HG02938 (cell line): ENCODE results near the gene PTPN7.
"Not testable (repeated sequence)": the region's sequence is repeated elsewhere in the genome, so short reads cannot be mapped to it uniquely, and the experiment has no call there.

Experiments used
- ATAC-seq: cut with Tn5 transposase; IDR thresholded peaks from one replicate; pipeline ENCODE4 v1.9.1; 2021; ENCODE audit warnings: mild to moderate bottlenecking, moderate library complexity; ENCODE audit not compliant: unreplicated experiment

The PTPN7 gene

GRCh38 chr1:202111589-202111988, 48.8 kb downstream of the PTPN7 start:
- not testable (repeated sequence) for ATAC-seq

DNA sequence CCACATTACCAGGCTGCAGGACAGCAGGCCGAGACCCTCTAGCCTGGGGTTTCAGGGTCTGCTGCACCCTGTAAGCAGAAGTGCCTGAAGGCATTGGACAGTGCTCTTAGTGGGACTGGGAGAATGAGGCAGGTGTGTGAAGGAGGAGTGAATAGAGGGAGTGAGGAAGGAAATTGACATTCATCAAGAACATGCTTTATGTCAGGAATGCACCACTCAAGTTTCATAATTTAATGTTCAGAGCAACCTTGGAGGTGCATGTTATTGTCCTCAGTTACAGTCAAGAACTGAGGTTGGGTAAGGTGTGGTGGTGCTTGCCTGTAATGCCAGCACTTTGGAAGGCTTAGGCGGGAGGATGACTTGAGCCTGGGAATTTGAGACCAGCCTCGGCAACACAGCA, 49.4 kb downstream of the PTPN7 start:
- ATAC-seq: no peak

- no peak for ATAC-seq
Observed at GRCh38 chr1:202107801-202108731, 52.3 kb downstream of the PTPN7 start.

GRCh38 chr1:202107321-202107761, 53.1 kb downstream of the PTPN7 start:
- no peak for ATAC-seq

- no peak for ATAC-seq
Observed at GRCh38 chr1:202106340-202107254, 53.8 kb downstream of the PTPN7 start.

- no peak for ATAC-seq
Observed at GRCh38 chr1:202105571-202106339, 54.6 kb downstream of the PTPN7 start.

GRCh38 chr1:202104073-202104472, 56.3 kb downstream of the PTPN7 start:
- ATAC-seq: no peak

DNA sequence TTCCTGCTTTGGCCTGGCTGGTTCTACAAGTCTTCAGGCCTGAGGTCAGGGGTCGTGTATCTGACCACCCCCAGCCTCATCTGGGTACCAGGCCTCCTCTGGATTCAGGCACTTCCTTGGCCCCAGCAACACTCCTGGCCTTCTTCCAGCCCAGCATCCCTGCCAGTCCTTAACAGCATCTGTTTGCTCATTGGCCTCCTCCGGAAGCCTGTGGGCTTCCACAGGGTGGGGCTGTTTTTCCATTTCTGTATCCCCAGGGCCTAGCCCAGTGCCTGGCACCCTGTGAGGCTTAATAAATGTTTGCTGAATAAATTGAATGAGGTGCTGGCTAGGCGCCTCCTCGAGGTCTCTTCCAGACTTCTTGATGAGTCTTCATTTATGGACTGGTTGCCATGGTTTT, 59.2 kb downstream of the PTPN7 start:
- no peak for ATAC-seq
